Non-pigmented ciliary epithelial cell (primary cell): ENCODE results near the gene CYP3A7.
"Not testable (repeated sequence)": the region's sequence is repeated elsewhere in the genome, so short reads cannot be mapped to it uniquely, and the experiment has no call there.

Source experiments
- DNase-seq: peaks from one replicate; pipeline ENCODE4 v3.0.0-alpha.2; 2010; ENCODE audit warnings: low read depth

CYP3A7 gene

GRCh38 chr7:99734987-99735386, at the start of gene CYP3A7:
TSS of gene CYP3A7 (minus strand) at chr7:99735196. CDS start at chr7:99735093, 103 bp downstream.
- DNase-seq, result no peak

DNA sequence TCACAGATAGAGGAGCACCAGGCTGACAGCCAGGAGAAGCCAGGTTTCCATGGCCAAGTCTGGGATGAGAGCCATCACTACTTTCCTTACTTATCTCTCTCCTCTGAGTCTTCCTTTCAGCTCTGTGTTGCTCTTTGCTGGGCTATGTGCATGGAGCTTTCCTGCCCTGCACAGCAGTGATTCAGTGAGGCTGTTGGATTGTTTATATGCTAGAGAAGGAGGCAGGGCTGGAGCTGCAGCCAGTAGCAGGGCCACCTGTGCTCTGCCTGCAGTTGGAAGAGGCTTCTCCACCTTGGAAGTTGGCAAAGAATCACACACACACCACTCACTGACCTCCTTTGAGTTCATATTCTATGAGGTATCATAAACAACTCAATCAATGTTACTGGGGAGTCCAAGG, 49.0 kb upstream of the CYP3A7 start, which contains the start of gene CYP3A4:
Gene CYP3A4 (minus strand): TSS at position 178 of the 400 bp plus-strand sequence. CDS start 103 bp downstream, at position 75.
- DNase-seq, result no peak

- no peak for DNase-seq
Observed at GRCh38 chr7:99782012-99782953, 47.3 kb upstream of the CYP3A7 start.

DNA sequence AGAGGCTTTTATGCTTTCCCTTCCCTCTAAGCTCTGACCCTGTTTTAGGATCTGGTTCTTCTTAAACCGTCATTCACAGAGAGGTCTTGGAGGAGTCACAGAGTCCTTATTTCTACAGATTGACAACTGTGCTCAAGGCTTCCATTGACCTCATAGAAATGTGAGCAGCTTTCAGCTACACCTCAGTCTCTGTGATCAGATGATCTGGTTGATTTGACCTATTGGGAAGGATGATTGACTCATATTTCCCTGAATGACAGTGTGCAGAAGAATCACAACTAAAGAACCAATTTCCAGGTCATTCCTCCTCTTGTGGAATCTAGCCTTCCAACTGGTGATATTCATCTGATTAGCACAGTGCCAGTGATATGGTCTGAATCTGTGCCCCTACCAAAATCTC, 45.6 kb upstream of the CYP3A7 start:
- DNase-seq, result no peak

DNA sequence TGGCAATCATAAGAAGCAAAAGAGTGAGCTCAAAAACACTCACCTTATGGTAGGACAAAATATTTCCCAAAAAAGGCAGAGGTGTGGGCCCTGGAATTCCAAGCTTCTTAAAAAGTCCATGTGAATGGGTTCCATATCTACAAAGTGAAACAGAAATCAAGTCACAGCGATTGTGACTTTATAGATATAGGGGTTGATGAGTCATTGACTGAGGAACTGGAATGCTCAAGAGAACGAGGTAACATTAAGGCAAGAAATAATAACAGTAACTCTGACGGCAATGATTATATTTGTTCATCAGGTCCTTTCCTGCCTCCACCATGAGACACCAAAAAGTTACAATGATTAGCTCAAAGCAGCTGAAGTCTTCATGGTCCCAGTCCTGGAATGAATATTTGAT, 45.0 kb upstream of the CYP3A7 start:
- no peak for DNase-seq

GRCh38 chr7:99778880-99779279, 43.9 kb upstream of the CYP3A7 start:
- no peak for DNase-seq

DNA sequence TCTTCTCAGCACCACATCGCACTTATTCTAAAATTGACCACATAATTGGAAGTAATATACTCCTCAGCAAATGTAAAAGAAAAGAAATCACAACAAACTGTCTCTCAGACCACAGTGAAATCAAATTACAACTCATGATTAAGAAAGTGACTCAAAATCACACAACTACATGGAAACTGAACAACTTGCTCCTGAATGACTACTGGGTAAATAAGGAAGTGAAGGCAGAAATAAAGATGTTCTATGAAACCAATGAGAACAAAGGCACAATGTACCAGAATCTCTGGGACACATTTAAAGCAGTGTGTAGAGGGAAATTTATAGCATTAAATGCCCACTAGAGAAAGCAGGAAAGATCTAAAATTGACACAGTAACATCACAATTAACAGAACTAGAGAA, 38.4 kb upstream of the CYP3A7 start:
- DNase-seq, result not testable (repeated sequence)

GRCh38 chr7:99772565-99772964, 37.6 kb upstream of the CYP3A7 start:
- DNase-seq, result no peak

- DNase-seq, result not testable (repeated sequence)
Observed at GRCh38 chr7:99769494-99769893, 34.5 kb upstream of the CYP3A7 start.

GRCh38 chr7:99768471-99768870, 33.5 kb upstream of the CYP3A7 start:
- no peak for DNase-seq

GRCh38 chr7:99767662-99768061, 32.7 kb upstream of the CYP3A7 start:
- no peak for DNase-seq

DNA sequence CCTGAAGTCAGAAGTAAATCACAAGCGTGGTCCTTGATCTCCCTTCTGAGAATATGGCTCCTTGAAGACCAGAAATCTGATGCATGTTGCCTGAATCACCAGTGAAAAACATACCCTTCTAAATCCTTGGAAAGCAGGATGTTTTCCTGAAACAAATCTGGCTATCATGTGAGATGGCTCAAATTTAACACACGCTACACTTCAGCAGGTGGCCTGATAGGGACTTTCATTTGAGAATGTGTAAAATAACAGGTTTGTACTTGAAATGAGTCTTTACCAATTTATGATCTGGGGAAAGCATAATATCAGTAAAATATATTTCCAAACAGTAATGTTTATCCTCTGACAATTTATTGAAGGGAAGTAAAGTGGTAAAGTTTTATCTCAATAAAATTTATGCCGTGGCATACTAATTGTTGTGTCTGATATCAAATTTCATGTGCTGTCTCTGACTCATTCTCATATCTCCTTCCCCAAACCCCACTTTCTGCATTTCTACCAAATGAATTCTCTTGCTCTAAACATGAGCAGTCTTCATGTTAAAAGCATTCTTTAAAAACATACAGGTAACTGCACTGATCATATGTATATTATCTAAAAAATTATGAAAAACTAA, 31.6 kb upstream of the CYP3A7 start:
- no peak for DNase-seq

DNA sequence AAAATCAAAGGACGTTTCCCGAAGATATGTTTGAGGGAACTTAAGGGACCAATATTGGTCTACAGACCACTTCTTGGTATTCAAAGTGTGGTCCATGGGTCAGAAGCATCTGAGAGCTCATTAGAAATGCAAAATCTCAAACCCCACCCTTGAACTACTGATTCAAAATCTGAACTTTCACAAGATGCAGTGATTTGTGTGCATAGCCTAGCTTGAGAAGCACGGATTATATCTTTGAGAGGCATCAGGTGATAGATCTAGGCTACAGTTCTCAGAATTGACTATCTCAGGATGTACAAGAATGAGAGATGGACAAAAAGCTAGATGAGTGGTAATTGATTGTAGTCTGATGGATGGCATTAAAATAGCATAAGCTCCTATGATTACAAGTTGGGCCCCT, 29.5 kb upstream of the CYP3A7 start:
- no peak for DNase-seq

- peak; percentile 27 for DNase-seq
Observed at GRCh38 chr7:99762680-99763327, 27.8 kb upstream of the CYP3A7 start.

GRCh38 chr7:99755085-99755484, 20.1 kb upstream of the CYP3A7 start:
- no peak for DNase-seq

- DNase-seq, result no peak
Observed at GRCh38 chr7:99752356-99752755, 17.4 kb upstream of the CYP3A7 start.

GRCh38 chr7:99751322-99752052, 16.5 kb upstream of the CYP3A7 start:
- not testable (repeated sequence) for DNase-seq

DNA sequence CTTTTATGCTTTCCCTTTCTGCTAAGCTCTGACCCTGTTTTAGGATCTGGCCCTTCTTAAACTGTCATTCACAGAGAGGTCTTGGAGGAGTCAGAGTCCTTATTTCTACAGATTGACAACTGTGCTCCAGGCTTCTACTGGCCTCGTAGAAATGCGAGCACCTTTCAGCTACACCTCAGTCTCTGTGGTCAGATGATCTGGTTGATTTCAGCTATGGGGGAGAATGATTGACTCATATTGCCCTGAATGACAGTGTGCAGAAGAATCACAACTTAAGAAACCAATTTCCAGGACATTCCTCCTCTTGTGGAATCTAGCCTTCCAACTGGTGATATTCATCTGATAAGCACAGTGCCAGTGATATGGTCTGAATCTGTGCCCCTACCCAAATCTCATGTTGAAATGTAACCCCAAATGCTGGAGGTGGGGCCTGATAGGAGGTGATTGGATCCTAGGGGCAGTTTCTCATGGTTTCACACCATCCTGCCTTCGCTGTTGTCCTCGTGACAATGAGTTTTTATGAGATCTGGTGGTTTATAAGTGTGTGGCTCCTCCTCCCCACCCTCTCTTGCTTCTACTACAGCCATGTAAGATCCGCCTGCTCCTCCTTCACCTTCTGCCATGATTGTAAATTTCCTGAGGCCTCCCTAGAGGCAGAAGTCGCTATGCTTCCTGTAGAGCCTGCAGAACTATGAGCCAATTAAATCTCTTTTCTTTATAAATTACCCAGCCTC, 14.0 kb upstream of the CYP3A7 start:
- DNase-seq, result no peak

GRCh38 chr7:99746915-99747314, 11.9 kb upstream of the CYP3A7 start:
- DNase-seq, result not testable (repeated sequence)

GRCh38 chr7:99745395-99745794, 10.4 kb upstream of the CYP3A7 start:
- DNase-seq, result not testable (repeated sequence)

- DNase-seq, result no peak
Observed at GRCh38 chr7:99742737-99743394, 7.9 kb upstream of the CYP3A7 start.
